SK-N-SH (cell line): ENCODE data around the gene SNX17. TPM values are rescaled to one million over a fixed set of nuclear protein-coding genes. Genes with fewer than 3 reads are reported as not detected.

Experiments
- CTCF ChIA-PET: fragments of 300-600, 350-600 bp; formaldehyde crosslinking; extraction: SDS; loops from one replicate; lab custom pipeline; 2021; lab: Yijun Ruan, JAX
- POLR2A ChIA-PET: fragments of 350-600 bp; sonication (Branson Sonifier 250); formaldehyde crosslinking; extraction: SDS; loops from one replicate; lab custom pipeline; 2020; ENCODE audit warnings: antibody characterized with exemption, inconsistent platforms; lab: Yijun Ruan, JAX
- DNase-seq: peaks from one replicate; pipeline ENCODE4 v3.0.0; 2012
- H2AFZ ChIP-seq: fragments of 200-600 bp; sonication (generic); 2 replicates; pipeline ENCODE4 v1.8.1; 2016; ENCODE audit warnings: antibody characterized with exemption, mild to moderate bottlenecking, low read depth
- H3F3A ChIP-seq: fragments of 200-600 bp; sonication (generic); replicated peaks from 2 replicates; pipeline ENCODE3; 2016; ENCODE audit warnings: antibody characterized with exemption, mild to moderate bottlenecking; ENCODE audit not compliant: insufficient read depth
- H3K27ac ChIP-seq, 2 experiments: fragments of 200-500 bp in 1 of 2; fragments of 200-600 bp in 1 of 2; sonication (Bioruptor generic) in 1 of 2; sonication (generic), shearing (Covaris generic) in 1 of 2; 2 replicates each; pipeline versions ENCODE4 v1.5.1 to v1.6.1; 2014 to 2016; ENCODE audit warnings: low read depth in 2 of 2, inconsistent platforms in 1 of 2, low read length in 1 of 2, mild to moderate bottlenecking in 1 of 2, mixed read lengths in 1 of 2
- H3K27me3 ChIP-seq: fragments of 200-600 bp; sonication (generic), shearing (Covaris generic); 2 replicates; pipeline ENCODE4 v1.6.1; 2016; ENCODE audit warnings: mixed run types; ENCODE audit not compliant: insufficient read depth
- H3K36me3 ChIP-seq, 2 experiments: fragments of 200-500 bp in 1 of 2; fragments of 200-600 bp in 1 of 2; sonication (Bioruptor generic) in 1 of 2; sonication (generic) in 1 of 2; replicated peaks in 1 of 2; 2 replicates each; pipeline versions ENCODE3 to v1.5.1; 2014 to 2016; ENCODE audit warnings: low read length in 1 of 2, mild to moderate bottlenecking in 1 of 2; ENCODE audit not compliant: insufficient read depth in 2 of 2, control insufficient read depth in 1 of 2
- H3K4me1 ChIP-seq, 2 experiments: fragments of 200-500 bp in 1 of 2; fragments of 200-600 bp in 1 of 2; sonication (Bioruptor generic) in 1 of 2; sonication (generic), shearing (Covaris generic) in 1 of 2; 2 replicates each; pipeline versions ENCODE4 v1.5.1 to v1.6.1; 2014 to 2016; ENCODE audit warnings: low read depth in 1 of 2, low read length in 1 of 2, mixed run types in 1 of 2; ENCODE audit not compliant: insufficient read depth in 2 of 2, control insufficient read depth in 1 of 2
- H3K4me2 ChIP-seq: fragments of 200-600 bp; sonication (generic), shearing (Covaris generic); 2 replicates; pipeline ENCODE4 v1.6.1; 2017; ENCODE audit warnings: mixed run types
- H3K4me3 ChIP-seq, 2 experiments: fragments of 200-500 bp in 1 of 2; fragments of 200-600 bp in 1 of 2; sonication (Bioruptor generic) in 1 of 2; sonication (generic), shearing (Covaris generic) in 1 of 2; 2 replicates each; pipeline versions ENCODE4 v1.5.1 to v1.8.1; 2014 to 2016; ENCODE audit warnings: low read depth in 2 of 2, inconsistent platforms in 1 of 2, low read length in 1 of 2, mild to moderate bottlenecking in 1 of 2, mixed read lengths in 1 of 2, moderate library complexity in 1 of 2
- H3K79me2 ChIP-seq: fragments of 200-600 bp; sonication (generic); 2 replicates; pipeline ENCODE4 v1.8.1; 2017; ENCODE audit warnings: mild to moderate bottlenecking; ENCODE audit not compliant: insufficient read depth
- H3K9ac ChIP-seq: fragments of 200-600 bp; sonication (generic); 2 replicates; pipeline ENCODE4 v1.6.1; 2017; ENCODE audit warnings: mixed run types
- H3K9me2 ChIP-seq: fragments of 200-600 bp; sonication (generic); 2 replicates; pipeline ENCODE4 v1.6.1; 2017; ENCODE audit warnings: mixed run types
- H3K9me3 ChIP-seq: fragments of 200-600 bp; sonication (generic); 2 replicates; pipeline ENCODE4 v1.6.1; 2017; ENCODE audit warnings: mixed run types, mild to moderate bottlenecking, moderate library complexity
- H4K20me1 ChIP-seq: fragments of 200-600 bp; sonication (generic); 2 replicates; pipeline ENCODE4 v1.6.1; 2017; ENCODE audit warnings: mild to moderate bottlenecking, mixed run types; ENCODE audit not compliant: insufficient read depth
- CHD2 ChIP-seq: fragments of 150-350 bp; IDR thresholded peaks from 2 replicates; pipeline ENCODE4 v1.6.1; 2018; ENCODE audit warnings: low read length; ENCODE audit not compliant: partially characterized antibody
- EP300 ChIP-seq, 2 experiments: IDR thresholded peaks; 2 replicates each; pipeline versions ENCODE4 v1.4.0 to v1.6.1; 2012; ENCODE audit warnings: borderline replicate concordance in 1 of 2, low read depth in 1 of 2, low read length in 1 of 2
- EZH2phosphoT487 ChIP-seq: fragments of 200-600 bp; sonication (generic); IDR thresholded peaks from 2 replicates; pipeline ENCODE4 v1.6.1; 2017; ENCODE audit warnings: low read depth, mixed run types, mild to moderate bottlenecking, antibody characterized with exemption, moderate library complexity, borderline replicate concordance
- FOXJ3 ChIP-seq: sonication (generic); formaldehyde crosslinking; IDR thresholded peaks from 2 replicates; pipeline ENCODE4 v1.5.1; 2020; ENCODE audit warnings: mild to moderate bottlenecking, missing genetic modification reagents
- GABPA ChIP-seq: IDR thresholded peaks from 2 replicates; pipeline ENCODE4 v1.4.0; 2012; ENCODE audit warnings: low read depth, mild to moderate bottlenecking
- GATA2 ChIP-seq: sonication (generic); formaldehyde crosslinking; IDR thresholded peaks from 2 replicates; pipeline ENCODE4 v1.5.0; 2020; ENCODE audit warnings: mild to moderate bottlenecking, missing genetic modification reagents
- JUND ChIP-seq: IDR thresholded peaks from 2 replicates; pipeline ENCODE4 v1.4.0; 2012
- MEF2A ChIP-seq: IDR thresholded peaks from 2 replicates; pipeline ENCODE4 v1.4.0; 2012; ENCODE audit warnings: low read depth, borderline replicate concordance
- NRF1 ChIP-seq: IDR thresholded peaks from 2 replicates; pipeline ENCODE4 v1.6.1; 2012; ENCODE audit warnings: low read depth, mild to moderate bottlenecking, low read length
- POLR2AphosphoS5 ChIP-seq: IDR thresholded peaks from 2 replicates; pipeline ENCODE4 v1.6.1; 2012; ENCODE audit warnings: low read depth, low read length
- RFX5 ChIP-seq: IDR thresholded peaks from 2 replicates; pipeline ENCODE4 v1.6.1; 2012; ENCODE audit warnings: mild to moderate bottlenecking, improper control_type of control experiment, low read length
- RXRA ChIP-seq: IDR thresholded peaks from 2 replicates; pipeline ENCODE4 v1.4.0; 2012; ENCODE audit warnings: low read depth, mild to moderate bottlenecking, borderline replicate concordance
- SIN3A ChIP-seq: IDR thresholded peaks from 2 replicates; pipeline ENCODE4 v1.6.1; 2012; ENCODE audit warnings: low read depth, mild to moderate bottlenecking, low read length, moderate library complexity, borderline replicate concordance
- SMC3 ChIP-seq: IDR thresholded peaks from 2 replicates; pipeline ENCODE4 v1.6.1; 2012; ENCODE audit warnings: low read depth, low read length, improper control_type of control experiment
- TAF1 ChIP-seq: IDR thresholded peaks from 2 replicates; pipeline ENCODE4 v1.6.1; 2012; ENCODE audit warnings: low read depth, mild to moderate bottlenecking, low read length, moderate library complexity, borderline replicate concordance
- TCF12 ChIP-seq: IDR thresholded peaks from 2 replicates; pipeline ENCODE4 v1.4.0; 2012
- TEAD4 ChIP-seq: IDR thresholded peaks from 2 replicates; pipeline ENCODE4 v1.4.0; 2012; ENCODE audit warnings: mild to moderate bottlenecking, borderline replicate concordance; ENCODE audit not compliant: insufficient read depth
- YY1 ChIP-seq: IDR thresholded peaks from 2 replicates; pipeline ENCODE4 v1.4.0; 2012; ENCODE audit warnings: low read depth, mild to moderate bottlenecking
- WGBS: methylation state at CpG from one replicate; pipeline ENCODE4 v1.1.6; 2017; ENCODE audit warnings: low lambda C conversion rate; 5-methylcytosine and 5-hydroxymethylcytosine counted together
- polyA plus RNA-seq, 3 experiments: library from polyadenylated mRNA; depleted of rRNA; stranded (reverse); fragments of >200 nt; gene quantifications; 2 replicates each; pipeline ENCODE4 v1.2.3, GENCODE V29; 2012
- TF ChIP-seq, protein P1 (sequence below): fragments of 150-350 bp; IDR thresholded peaks from 2 replicates; pipeline ENCODE4 v1.6.1; 2016; ENCODE audit warnings: mild to moderate bottlenecking, low read depth, low read length
- TF ChIP-seq, protein P2 (sequence below): IDR thresholded peaks from 2 replicates; pipeline ENCODE4; 2012
- TF ChIP-seq, protein P3 (sequence below): IDR thresholded peaks from 2 replicates; pipeline ENCODE4 v1.4.0; 2012; ENCODE audit warnings: low read depth
- TF ChIP-seq, protein P4 (sequence below): IDR thresholded peaks from 2 replicates; pipeline ENCODE4 v1.4.0; 2012; ENCODE audit warnings: low read depth, borderline replicate concordance

Gene SNX17
- polyA plus RNA-seq, 1 of the 3 experiments (the other 2 are of a cell fraction): 145 TPM

DNA sequence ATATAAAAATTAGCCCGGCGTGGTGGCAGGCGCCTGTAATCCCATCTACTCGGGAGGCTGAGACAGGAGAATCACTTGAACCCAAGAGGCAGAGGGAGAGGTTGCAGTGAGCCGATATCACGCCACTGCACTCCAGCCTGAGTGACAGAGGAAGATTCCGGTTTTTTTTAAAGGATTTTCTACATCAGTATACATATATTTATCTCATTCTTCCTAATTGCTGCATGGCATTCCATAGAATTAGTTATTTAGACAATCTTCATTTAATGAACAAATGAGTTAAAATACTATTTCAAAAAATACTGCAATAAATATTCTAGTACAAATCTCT, 15.9 kb upstream of the SNX17 start:
- peak overlapping the region in 1 of 2 experiments; percentile 46; a peak in 1 of 4 replicates for H3K27ac ChIP-seq
- 85% methylated on average over 7 of the region's 7 CpGs for WGBS
- POLR2A ChIA-PET: no interaction called here

DNA sequence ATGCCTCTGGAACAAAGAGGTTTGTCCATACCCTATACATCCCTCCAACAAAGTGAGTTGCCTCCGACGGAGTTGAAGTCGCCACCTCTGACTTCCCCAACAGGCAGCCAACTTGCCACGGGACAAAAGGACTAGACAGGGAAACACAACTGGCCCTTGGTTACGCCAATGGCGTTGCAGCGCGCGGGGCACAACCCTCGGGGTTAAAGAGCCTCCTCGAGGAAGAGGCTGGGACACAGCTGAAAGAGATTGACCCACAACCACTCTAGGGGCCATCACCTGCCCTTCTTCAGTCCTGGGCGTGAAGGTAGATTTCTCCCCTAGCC, 14.4 kb upstream of the SNX17 start:
- H3K9ac ChIP-seq: peak overlapping the region; percentile 87
- H3K36me3 ChIP-seq: peaks cover 0 to 7% of the 10 kb centered on the region in 2 experiments
- peaks cover 7 to 19% of the 10 kb centered on the region in 2 experiments; a peak in 3 of 4 replicates for H3K4me1 ChIP-seq
- peak overlapping the region; percentile 90 to 93 for H3K27ac ChIP-seq
- no peaks in the 10 kb centered on the region for H3K9me3 ChIP-seq
- POLR2A ChIA-PET: interaction anchor here (0.5 to 2.8 kb wide), 14 partner anchors 8 to 277 kb away, joined by 3 to 24 read pairs (median 7); partner anchors contain the start of genes EIF2B4, MPV17, NRBP1 and PPM1G
- peak overlapping the region; percentile 66; the same call in 1 of the 2 replicates for H2AFZ ChIP-seq
- H3F3A ChIP-seq: peaks cover 21% of the 10 kb centered on the region
- H3K4me2 ChIP-seq: peak overlapping the region; percentile 91
- no peaks in the 10 kb centered on the region for H3K27me3 ChIP-seq
- H4K20me1 ChIP-seq: peaks cover 4% of the 10 kb centered on the region; the same call in 1 of the 2 replicates
- WGBS: under 1% methylated on average over 12 of the region's 12 CpGs
- peak; percentile 70 for DNase-seq
- H3K9me2 ChIP-seq: no peaks in the 10 kb centered on the region
- TF ChIP-seq MEF2A (no peak), CHD2 (no peak), RXRA (no peak), RFX5 (no peak), JUND (no peak), EZH2phosphoT487 (no peak), POLR2AphosphoS5 (no peak), SIN3A (peak; percentile 81; the same call in 1 of the 2 replicates), NRF1 (no peak), YY1 (no peak), FOXJ3 (CRISPR knock-in tag) (no peak), SMC3 (no peak), TEAD4 (no peak), TCF12 (no peak), TAF1 (0 out of 2 replicates have a peak, but pooled peaks have one; percentile 28)
- TF ChIP-seq, protein P1, sequence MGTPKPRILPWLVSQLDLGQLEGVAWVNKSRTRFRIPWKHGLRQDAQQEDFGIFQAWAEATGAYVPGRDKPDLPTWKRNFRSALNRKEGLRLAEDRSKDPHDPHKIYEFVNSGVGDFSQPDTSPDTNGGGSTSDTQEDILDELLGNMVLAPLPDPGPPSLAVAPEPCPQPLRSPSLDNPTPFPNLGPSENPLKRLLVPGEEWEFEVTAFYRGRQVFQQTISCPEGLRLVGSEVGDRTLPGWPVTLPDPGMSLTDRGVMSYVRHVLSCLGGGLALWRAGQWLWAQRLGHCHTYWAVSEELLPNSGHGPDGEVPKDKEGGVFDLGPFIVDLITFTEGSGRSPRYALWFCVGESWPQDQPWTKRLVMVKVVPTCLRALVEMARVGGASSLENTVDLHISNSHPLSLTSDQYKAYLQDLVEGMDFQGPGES: no peak
- TF ChIP-seq, protein P2, sequence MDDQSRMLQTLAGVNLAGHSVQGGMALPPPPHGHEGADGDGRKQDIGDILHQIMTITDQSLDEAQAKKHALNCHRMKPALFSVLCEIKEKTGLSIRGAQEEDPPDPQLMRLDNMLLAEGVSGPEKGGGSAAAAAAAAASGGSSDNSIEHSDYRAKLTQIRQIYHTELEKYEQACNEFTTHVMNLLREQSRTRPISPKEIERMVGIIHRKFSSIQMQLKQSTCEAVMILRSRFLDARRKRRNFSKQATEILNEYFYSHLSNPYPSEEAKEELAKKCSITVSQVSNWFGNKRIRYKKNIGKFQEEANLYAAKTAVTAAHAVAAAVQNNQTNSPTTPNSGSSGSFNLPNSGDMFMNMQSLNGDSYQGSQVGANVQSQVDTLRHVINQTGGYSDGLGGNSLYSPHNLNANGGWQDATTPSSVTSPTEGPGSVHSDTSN: no peak
- TF ChIP-seq, protein P3, sequence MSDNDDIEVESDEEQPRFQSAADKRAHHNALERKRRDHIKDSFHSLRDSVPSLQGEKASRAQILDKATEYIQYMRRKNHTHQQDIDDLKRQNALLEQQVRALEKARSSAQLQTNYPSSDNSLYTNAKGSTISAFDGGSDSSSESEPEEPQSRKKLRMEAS: peak; percentile 35; the same call in 1 of the 2 replicates
- TF ChIP-seq, protein P4, sequence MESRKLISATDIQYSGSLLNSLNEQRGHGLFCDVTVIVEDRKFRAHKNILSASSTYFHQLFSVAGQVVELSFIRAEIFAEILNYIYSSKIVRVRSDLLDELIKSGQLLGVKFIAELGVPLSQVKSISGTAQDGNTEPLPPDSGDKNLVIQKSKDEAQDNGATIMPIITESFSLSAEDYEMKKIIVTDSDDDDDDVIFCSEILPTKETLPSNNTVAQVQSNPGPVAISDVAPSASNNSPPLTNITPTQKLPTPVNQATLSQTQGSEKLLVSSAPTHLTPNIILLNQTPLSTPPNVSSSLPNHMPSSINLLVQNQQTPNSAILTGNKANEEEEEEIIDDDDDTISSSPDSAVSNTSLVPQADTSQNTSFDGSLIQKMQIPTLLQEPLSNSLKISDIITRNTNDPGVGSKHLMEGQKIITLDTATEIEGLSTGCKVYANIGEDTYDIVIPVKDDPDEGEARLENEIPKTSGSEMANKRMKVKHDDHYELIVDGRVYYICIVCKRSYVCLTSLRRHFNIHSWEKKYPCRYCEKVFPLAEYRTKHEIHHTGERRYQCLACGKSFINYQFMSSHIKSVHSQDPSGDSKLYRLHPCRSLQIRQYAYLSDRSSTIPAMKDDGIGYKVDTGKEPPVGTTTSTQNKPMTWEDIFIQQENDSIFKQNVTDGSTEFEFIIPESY: no peak
- H3K79me2 ChIP-seq: peaks cover 78% of the 10 kb centered on the region
- CTCF ChIA-PET: interaction anchor here (1.1 to 2.5 kb wide), 4 partner anchors 13 to 91 kb away, joined by 3 to 16 read pairs (median 3); partner anchors contain the start of genes EIF2B4, SNX17 and ZNF513
- H3K4me3 ChIP-seq: peak overlapping the region; percentile 87 to 93

More for the DNA sequence above, 15.9 kb upstream of the SNX17 start:
- Histone ChIP-seq H3K36me3 (peaks cover 0 to 2% of the 10 kb centered on the region in 2 experiments), H3K27me3 (no peaks in the 10 kb centered on the region), H3K4me2 (peak overlapping the region; percentile 91), H2AFZ (no peak overlapping the region), H3K4me3 (no peak overlapping the region; a peak in 1 of 4 replicates), H3F3A (peaks cover 19% of the 10 kb centered on the region), H3K79me2 (peaks cover 85% of the 10 kb centered on the region), H3K4me1 (peaks cover 7 to 19% of the 10 kb centered on the region in 2 experiments; a peak in 3 of 4 replicates), H3K9ac (no peak overlapping the region; the same call in 1 of the 2 replicates), H4K20me1 (peaks cover 4% of the 10 kb centered on the region; the same call in 1 of the 2 replicates), H3K9me2 (no peaks in the 10 kb centered on the region), H3K9me3 (no peaks in the 10 kb centered on the region)
- CTCF ChIA-PET: interaction anchor here (1.0 to 1.1 kb wide), 2 partner anchors 11 to 15 kb away, joined by 4 read pairs; partner anchors contain the start of genes EIF2B4 and SNX17
- no peak for DNase-seq
- no peak for TF ChIP-seq GATA2 (CRISPR knock-in tag)
- TF ChIP-seq, protein P1: no peak
- TF ChIP-seq SIN3A: no peak
- no peak for TF ChIP-seq GABPA
- TF ChIP-seq EP300 (IDR thresholded peaks at IDR 0.05; ENCODE audit: borderline replicate concordance in 1 of 2, low read depth in 1 of 2, low read length in 1 of 2): no peak
